ENCODE results near the gene SLC26A1. TPM values are rescaled to one million over a fixed set of nuclear protein-coding genes. Genes with fewer than 3 reads are reported as not detected.
"Not testable (repeated sequence)": the region's sequence is repeated elsewhere in the genome, so short reads cannot be mapped to it uniquely, and the experiment has no call there.

Gene SLC26A1
- total RNA-seq, 2 experiments from 2014 or later = not detected

GRCh38 chr4:951186-951585 lies 42.0 kb downstream of the SLC26A1 start:
- Mint-ChIP-seq H3K9me3 (no peaks in the 10 kb centered on the region), H3K27me3 (no peaks in the 10 kb centered on the region)
- CTCF ChIA-PET = no interaction called here

DNA sequence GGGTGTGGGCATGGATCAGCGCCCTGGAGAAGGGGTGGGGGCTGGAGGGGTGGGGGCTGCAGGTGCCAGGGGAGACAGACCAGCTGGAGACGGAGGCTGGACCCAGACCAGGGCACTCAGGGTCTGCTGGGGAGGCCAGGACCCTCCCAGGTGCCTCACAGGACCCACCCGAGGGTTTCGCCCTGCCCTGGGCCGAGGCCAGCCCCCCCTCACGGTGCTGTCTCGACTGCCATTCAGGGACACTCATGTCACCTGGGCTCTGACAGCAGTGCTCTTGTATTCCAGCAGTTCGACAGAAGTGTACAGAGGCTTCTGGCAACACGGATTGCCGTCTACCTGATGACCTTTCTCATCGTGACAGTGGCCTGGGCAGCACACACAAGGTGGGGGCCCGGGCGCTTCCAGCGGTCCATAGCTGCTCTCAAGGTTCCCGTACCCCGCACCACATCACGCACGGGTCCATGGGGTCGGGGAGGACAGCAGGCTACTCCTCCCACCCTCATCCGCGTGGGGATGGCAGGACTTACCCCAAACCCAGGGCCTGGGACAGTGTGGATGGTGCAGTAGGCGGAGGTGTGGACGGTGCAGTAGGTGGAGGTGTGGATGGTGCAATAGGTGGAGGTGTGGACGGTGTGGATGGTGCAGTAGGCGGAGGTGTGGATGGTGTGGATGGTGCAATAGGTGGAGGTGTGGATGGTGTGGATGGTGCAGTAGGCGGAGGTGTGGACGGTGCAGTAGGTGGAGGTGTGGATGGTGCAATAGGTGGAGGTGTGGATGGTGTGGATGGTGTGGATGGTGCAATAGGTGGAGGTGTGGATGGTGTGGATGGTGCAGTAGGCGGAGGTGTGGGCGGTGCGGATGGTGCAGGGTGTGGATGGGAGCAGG lies 42.8 kb downstream of the SLC26A1 start:
- POLR2A ChIA-PET = no interaction called here
- Mint-ChIP-seq H3K4me1 (ENCODE audit: low read depth) (no peaks in the 10 kb centered on the region), H3K27ac (no peak overlapping the region), H3K4me3 (no peak overlapping the region), H3K27me3 (no peaks in the 10 kb centered on the region), H3K9me3 (no peaks in the 10 kb centered on the region), H3K36me3 (peaks cover 6% of the 10 kb centered on the region)
- DNase-seq = peak; percentile 6
- CTCF ChIA-PET = no interaction called here
- intact Hi-C loops (cut with micrococcal nuclease) = no loop called here

More at GRCh38 chr4:951186-951585, 42.0 kb downstream of the SLC26A1 start:
- POLR2A ChIA-PET = no interaction called here
- peaks cover 6% of the 10 kb centered on the region for H3K36me3 Mint-ChIP-seq
- DNase-seq = peak; percentile 5
- H3K4me1 Mint-ChIP-seq (ENCODE audit: low read depth) = no peaks in the 10 kb centered on the region
- no peak overlapping the region for H3K4me3 Mint-ChIP-seq
- intact Hi-C loops (cut with micrococcal nuclease) = no loop called here
- H3K27ac Mint-ChIP-seq = no peak overlapping the region

DNA sequence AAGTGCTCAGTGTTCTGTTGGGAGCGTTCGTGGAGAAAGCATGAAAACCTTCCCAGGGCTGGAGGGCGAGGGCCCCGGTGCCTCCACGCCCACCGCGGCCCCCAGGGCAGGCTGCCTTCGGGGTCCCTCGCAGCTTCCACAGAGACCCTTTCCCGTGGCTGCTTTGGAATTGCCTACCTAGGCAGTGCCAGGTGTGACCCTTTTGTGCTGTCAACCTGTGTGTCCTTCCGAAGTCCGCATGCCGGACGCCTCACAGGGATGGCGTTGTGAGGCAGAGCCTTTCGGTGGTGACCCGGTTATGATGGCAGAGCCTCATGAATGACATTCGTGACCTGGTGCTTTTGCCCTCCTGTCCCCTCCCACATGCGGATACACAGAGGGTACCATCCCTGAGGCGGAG lies 43.5 kb downstream of the SLC26A1 start:
- peaks cover 4% of the 10 kb centered on the region for H3K36me3 Mint-ChIP-seq
- H3K9me3 Mint-ChIP-seq = no peaks in the 10 kb centered on the region
- POLR2A ChIA-PET = no interaction called here
- H3K27me3 Mint-ChIP-seq = no peaks in the 10 kb centered on the region
- H3K4me1 Mint-ChIP-seq (ENCODE audit: low read depth) = no peaks in the 10 kb centered on the region
- no peak overlapping the region for H3K27ac Mint-ChIP-seq
- H3K4me3 Mint-ChIP-seq = no peak overlapping the region
- no peak for DNase-seq
- intact Hi-C loops (cut with micrococcal nuclease) = no loop called here
- CTCF ChIA-PET = interaction anchor here (1.9 kb wide), 1 partner anchor 207 kb away, joined by 4 read pairs; no protein-coding TSS in a partner anchor

- ChIA-PET CTCF (interaction anchor here (1.9 kb wide), 1 partner anchor 207 kb away, joined by 4 read pairs; no protein-coding TSS in a partner anchor), POLR2A (no interaction called here)
- H3K27ac Mint-ChIP-seq = no peak overlapping the region
Observed at GRCh38 chr4:948936-949300, 44.3 kb downstream of the SLC26A1 start.

DNA sequence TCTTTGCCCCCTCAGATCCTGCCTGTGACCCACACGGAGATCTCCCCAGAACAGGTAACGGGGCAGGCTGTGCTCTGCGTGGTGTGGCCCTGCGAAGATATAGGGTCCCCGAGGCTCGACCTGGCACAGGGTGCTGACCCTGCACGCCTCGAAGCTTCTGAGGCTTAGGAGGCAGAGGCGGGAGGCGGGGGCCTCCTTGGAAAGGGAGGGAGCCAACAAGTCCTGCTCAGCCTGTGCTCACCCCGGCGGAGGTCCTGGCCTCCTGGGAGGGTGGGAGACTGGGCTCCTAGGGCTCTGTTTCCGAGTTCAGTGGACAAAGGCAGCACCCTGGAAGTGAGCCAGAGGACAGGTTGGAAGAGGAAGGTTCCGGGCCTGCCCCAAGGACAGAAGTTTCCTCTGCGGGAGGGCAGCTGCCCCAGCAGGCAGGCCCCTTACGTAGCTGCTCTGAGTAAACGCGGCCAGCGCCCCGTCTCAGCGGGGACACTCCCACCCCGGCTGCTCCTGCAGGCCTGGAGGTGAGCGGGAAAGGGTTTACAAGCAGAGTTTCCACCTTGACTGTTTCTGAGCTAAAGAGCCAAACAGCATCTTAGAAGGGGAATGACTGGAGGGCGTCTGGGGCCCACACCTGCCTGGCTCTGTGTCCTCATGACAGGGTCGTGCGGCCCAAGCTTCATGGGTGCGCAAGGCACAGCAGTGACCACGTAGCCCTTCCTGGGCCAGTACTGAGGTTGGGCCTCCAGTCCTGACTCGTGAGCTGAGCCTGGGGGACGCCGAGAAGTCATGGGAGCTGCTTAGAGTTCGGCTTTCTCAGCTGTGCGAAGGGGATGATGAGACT lies 44.9 kb downstream of the SLC26A1 start:
- Mint-ChIP-seq H3K9me3 (no peaks in the 10 kb centered on the region), H3K27ac (no peak overlapping the region), H3K4me1 (ENCODE audit: low read depth) (no peaks in the 10 kb centered on the region), H3K4me3 (no peak overlapping the region), H3K36me3 (peaks cover 1% of the 10 kb centered on the region), H3K27me3 (no peaks in the 10 kb centered on the region)
- ChIA-PET CTCF (interaction anchor here (1.9 kb wide), 1 partner anchor 206 kb away, joined by 4 read pairs; no protein-coding TSS in a partner anchor), POLR2A (no interaction called here)
- intact Hi-C loops (cut with micrococcal nuclease) = no loop called here
- DNase-seq = no peak

More at GRCh38 chr4:948936-949300, 44.3 kb downstream of the SLC26A1 start:
- no peaks in the 10 kb centered on the region for H3K9me3 Mint-ChIP-seq
- no peak for DNase-seq
- no peak overlapping the region for H3K4me3 Mint-ChIP-seq
- no peaks in the 10 kb centered on the region for H3K27me3 Mint-ChIP-seq
- intact Hi-C loops (cut with micrococcal nuclease) = no loop called here
- H3K36me3 Mint-ChIP-seq = peaks cover 2% of the 10 kb centered on the region
- H3K4me1 Mint-ChIP-seq (ENCODE audit: low read depth) = no peaks in the 10 kb centered on the region

- no peak for DNase-seq
- no peak overlapping the region for H3K27ac Mint-ChIP-seq
- H3K9me3 Mint-ChIP-seq = no peaks in the 10 kb centered on the region
- intact Hi-C loops (cut with micrococcal nuclease) = no loop called here
- POLR2A ChIA-PET = no interaction called here
- CTCF ChIA-PET = no interaction called here
- H3K27me3 Mint-ChIP-seq = no peaks in the 10 kb centered on the region
- no peak overlapping the region for H3K4me3 Mint-ChIP-seq
- no peaks in the 10 kb centered on the region for H3K4me1 Mint-ChIP-seq (ENCODE audit: low read depth)
- no peaks in the 10 kb centered on the region for H3K36me3 Mint-ChIP-seq
Observed at GRCh38 chr4:947491-947971, 45.7 kb downstream of the SLC26A1 start.

- intact Hi-C loops (cut with micrococcal nuclease) = no loop called here
- no peaks in the 10 kb centered on the region for H3K4me1 Mint-ChIP-seq (ENCODE audit: low read depth)
- H3K9me3 Mint-ChIP-seq = no peaks in the 10 kb centered on the region
- CTCF ChIA-PET = no interaction called here
- H3K4me3 Mint-ChIP-seq = no peak overlapping the region
- no peaks in the 10 kb centered on the region for H3K27me3 Mint-ChIP-seq
- no peaks in the 10 kb centered on the region for H3K36me3 Mint-ChIP-seq
- POLR2A ChIA-PET = no interaction called here
- DNase-seq = no peak
- H3K27ac Mint-ChIP-seq = no peak overlapping the region
Observed at GRCh38 chr4:946517-947471, 46.4 kb downstream of the SLC26A1 start.

DNA sequence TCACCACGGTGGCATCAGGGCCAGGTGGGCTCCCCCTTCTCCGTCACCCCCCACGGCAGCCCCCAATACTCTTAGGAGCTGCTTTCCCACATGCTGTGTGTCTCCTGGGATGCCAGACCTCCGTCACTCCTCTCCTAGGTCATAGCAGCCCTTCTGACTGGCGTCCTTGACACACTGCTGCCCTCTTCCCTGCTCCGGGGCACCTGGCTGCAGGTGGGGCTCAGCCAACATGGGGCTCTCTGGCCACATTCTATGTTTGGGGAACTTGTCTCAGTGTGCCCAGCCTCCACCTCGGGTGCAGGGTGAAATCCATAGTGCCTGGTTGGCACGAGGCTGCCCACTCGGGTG lies 47.1 kb downstream of the SLC26A1 start:
- Mint-ChIP-seq H3K4me1 (ENCODE audit: low read depth) (no peaks in the 10 kb centered on the region), H3K27ac (no peak overlapping the region), H3K36me3 (no peaks in the 10 kb centered on the region), H3K4me3 (no peak overlapping the region), H3K9me3 (no peaks in the 10 kb centered on the region), H3K27me3 (no peaks in the 10 kb centered on the region)
- CTCF ChIA-PET = no interaction called here
- DNase-seq = no peak
- intact Hi-C loops (cut with micrococcal nuclease) = no loop called here
- POLR2A ChIA-PET = no interaction called here

DNA sequence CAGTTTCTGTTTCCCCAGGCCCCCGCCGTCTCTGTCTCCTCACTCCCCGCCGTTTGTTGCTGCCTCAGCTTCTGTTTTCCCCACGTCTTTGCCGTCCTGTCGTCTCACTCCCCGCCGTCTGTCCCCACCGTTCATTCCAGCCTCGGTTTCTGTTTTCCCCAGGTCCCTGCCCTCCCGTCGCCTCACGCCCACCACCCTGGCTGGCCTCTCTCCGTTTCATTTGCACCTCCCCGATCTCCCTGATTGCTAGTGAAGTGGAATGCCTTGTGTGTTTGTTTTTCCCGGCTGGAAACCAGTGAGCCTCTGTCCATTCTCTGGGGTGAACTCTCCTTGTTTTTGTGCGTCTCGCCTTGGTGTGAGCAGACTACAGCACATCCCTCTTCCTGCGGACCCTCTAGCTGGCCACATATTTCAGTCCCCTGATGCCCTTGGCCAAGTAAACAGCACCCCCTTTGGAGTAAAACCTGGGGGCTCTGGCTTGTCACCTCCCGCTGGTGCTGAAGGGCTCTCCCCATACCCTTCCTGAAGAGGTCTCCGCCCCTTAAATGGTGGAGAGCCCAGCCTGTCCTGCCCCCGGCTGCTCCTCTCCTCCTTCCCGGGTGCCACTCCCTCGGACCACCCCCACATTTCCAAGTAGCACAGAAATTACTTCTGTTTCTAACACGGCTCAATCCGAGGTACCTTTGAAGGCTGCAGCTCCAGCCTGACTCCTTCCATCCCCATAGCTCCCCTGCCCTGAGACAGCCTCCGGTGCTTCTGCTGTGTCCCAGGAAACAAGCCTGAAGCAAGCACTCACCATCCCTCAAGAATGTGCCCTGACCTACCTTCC lies 47.7 kb downstream of the SLC26A1 start:
- ChIA-PET CTCF (interaction anchor here (0.6 kb wide), 1 partner anchor 368 kb away, joined by 3 read pairs; no protein-coding TSS in a partner anchor), POLR2A (no interaction called here)
- Mint-ChIP-seq H3K27me3 (no peaks in the 10 kb centered on the region), H3K4me3 (no peak overlapping the region), H3K27ac (no peak overlapping the region), H3K9me3 (no peaks in the 10 kb centered on the region), H3K4me1 (ENCODE audit: low read depth) (no peaks in the 10 kb centered on the region), H3K36me3 (no peaks in the 10 kb centered on the region)
- intact Hi-C loops (cut with micrococcal nuclease) = no loop called here
- no peak for DNase-seq

DNA sequence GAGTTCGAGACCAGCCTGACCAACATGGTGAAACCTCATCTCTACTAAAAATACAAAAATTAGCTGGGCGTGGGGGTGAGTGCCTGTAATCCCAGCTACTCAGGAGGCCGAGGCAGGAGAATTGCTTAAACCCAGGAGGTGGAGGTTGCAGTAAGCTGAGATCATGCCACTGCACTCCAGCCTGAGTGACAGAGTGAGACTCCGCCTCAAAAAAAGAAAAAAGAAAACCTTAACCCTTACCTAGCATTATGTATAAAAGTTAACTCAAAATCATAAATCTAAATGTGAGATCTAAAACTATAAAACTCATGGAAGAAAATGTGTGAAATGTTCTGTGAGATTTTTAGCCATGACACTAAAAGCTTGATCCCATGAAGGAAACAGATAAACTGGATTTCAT lies 53.7 kb downstream of the SLC26A1 start:
- H3K27ac Mint-ChIP-seq; CTCF ChIA-PET; H3K4me1 Mint-ChIP-seq (ENCODE audit: low read depth); H3K9me3 Mint-ChIP-seq; H3K4me3 Mint-ChIP-seq; DNase-seq; POLR2A ChIA-PET; H3K27me3 Mint-ChIP-seq; H3K36me3 Mint-ChIP-seq; intact Hi-C loops (cut with micrococcal nuclease): not testable (repeated sequence)

Measured in activated CD4-positive, alpha-beta memory T cell treated with anti-CD3 and anti-CD28 coated beads for 36 hours (primary cell).